GM18873 (cell line): ENCODE measurements around the gene FTO.

Experiments used
- ATAC-seq: cut with Tn5 transposase; IDR thresholded peaks from one replicate; pipeline ENCODE4 v1.9.1; 2021; ENCODE audit warnings: mild to moderate bottlenecking, moderate library complexity, moderate number of reproducible peaks; ENCODE audit not compliant: unreplicated experiment, low FRiP score

The FTO gene

DNA sequence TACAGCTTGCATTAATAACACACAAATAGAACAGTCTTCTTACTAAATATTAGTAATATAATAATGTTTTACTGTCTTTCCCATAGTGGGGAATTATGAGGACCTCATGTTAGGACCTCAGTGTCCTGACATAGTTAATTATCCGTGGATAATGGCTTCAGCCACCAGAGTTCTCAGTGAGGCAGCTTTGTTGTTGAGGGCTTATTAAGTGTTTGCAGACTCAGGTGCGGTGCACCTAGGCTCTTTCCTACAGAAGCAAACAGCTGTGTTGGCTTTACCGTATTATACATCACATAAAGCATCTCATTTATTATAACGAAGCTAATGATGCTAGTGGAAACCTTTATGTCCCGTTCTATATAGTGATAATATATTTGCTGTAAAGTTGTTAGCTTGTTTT is 246.7 kb downstream of the FTO start:
- ATAC-seq = no peak

DNA sequence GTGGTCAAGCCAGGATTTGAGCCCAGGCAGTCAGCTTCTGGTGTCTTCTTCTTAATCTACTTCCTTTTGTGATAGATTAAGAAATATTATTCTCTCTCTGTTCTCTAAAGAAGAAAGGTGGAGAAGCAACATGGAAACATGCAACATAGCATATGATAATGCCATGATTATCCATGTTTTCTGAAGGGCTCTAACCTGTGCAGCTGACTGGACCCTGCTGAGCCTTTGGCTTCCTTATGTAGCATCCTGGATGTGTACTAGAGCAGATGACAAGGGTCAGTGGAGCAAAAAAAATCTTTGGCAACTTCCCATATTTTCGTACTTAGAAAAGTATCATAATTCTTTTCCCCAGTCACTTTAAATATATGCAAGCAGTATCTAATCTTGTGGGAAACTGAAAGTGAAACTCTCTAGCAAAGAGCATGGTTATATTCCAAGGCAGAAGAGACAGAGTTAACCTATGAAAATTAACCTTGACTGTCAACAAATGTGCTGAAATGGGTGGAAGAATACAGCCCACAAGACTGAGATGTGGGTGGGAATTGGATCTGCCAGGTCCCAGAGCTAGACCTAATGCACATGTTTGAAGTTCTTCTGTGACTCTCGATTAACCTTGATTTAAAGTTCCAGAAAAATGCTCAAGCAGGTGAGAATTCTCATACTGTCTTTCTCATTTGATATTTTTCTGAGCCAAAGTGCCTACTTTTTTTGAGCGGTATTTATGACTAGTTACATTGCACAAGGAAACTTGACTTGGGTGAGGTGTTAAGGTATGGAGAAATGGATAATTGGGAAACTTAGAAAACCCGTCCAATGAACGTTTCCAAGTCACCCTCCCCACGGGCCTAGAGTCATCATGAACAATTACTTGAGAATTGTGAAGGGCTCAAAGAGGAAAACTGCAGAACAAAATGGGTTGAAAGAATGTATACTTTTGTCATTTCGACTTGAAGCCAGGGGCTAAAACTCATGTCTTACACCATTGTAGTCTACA is 248.6 kb downstream of the FTO start:
- no peak for ATAC-seq

DNA sequence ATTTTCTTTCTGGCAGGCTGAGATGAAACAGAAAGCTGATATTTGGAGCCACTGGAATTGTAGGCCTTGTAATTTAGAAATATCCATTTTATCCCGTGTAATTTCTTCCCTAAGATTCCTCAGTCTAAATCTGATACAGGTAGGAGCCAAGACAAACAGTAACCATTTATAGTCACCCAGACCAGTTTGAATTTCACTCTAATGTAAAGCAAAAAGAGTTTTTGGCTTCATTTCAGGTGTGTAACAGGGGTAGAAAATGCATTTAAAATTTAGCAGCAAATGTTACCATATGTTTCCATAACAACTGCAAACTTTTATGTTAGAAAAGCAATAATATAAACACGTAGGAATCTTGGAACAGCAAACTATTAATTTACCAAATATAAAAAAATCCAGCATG is 249.4 kb downstream of the FTO start:
- ATAC-seq = no peak

DNA sequence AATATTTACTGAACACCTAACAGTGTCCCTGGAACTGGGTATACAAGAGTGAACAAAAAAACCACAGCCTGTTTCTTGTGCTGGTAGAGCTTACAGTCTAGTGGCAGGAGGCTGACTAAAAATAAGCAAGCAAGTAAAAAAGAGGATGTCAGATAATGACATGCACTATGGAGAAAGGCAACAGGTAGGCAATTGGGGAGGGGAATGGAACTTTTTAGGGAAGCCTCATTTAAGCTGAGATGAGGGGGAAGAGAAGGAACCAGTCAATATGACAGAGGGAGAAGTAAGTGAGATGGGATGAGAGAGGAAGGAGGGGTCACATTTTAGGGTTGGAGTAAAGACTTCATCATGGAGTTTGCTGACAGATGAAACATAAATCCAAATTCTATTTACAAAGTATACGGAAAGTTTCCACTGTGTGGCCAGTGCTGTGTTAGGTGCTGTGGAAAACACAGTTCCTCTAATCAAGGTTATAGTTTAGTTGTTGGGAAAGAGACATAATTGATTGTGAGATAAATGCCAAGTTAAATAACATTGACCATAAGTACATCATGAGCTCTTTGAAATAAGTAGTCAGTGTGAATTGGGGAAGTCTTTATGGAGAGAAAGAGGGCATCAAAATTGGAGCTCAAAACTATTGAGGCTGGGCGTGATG is 251.4 kb downstream of the FTO start:
- ATAC-seq = no peak

DNA sequence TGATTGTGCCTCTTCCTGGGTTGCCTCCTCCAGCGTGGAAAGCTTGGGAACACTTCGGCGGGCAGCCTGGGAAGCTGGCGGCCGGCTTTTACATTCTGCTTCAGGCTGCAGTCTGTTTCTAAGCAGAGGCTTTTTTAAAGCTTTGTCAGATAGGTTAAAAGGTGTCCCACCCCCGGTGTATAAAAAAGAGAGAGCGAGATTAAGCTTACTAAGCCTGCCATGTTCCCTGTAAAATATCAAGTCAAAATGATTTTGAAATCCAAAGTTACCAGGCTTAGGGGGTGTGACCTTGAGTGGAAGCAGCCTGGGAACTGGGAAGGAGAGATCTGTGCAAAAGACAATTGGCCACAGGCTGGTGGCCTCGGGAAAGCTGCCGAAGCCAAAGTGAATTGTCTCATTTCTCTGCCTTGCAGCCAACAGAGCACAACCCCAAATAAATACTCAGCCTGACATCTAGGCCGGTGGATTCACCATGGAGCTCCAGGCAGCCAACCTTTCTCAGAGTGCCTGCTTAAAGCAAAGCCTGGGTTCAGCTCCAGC is 254.5 kb downstream of the FTO start:
- ATAC-seq = no peak

DNA sequence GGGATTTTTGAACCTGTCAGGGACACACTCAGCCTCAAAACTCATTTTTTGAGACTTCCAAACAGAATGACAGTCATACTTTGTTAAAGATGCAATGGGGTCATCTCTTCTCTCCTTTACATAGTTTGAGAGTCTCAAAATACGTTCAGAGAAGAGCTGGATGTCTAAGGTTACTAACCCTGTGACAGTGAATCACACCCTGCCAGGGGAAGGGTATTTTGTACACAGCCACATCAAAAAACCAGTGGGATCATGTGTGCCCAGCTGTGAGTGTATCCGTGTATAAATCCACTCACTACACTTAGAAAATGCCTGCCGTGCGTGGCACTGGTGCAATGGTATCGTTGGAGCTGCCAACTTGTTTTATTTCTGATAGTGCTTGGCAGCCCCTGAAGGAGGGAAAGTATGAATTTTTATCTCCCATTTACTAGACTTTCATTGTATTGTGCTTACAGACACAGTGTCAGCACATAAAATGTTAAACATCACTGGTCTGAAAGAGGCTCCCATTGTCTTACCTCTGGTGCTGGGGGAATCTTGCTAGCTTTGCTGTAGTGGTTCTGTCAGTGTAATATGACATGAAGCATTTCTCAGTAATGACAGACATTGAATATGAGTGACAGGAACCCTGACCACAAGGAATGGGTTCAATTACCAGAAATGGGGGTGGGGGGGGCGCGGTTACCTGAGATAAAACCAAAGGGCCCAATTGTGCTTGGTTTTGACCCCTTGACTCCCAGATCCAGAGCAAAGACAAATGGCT is 256.3 kb downstream of the FTO start:
- ATAC-seq = no peak

DNA sequence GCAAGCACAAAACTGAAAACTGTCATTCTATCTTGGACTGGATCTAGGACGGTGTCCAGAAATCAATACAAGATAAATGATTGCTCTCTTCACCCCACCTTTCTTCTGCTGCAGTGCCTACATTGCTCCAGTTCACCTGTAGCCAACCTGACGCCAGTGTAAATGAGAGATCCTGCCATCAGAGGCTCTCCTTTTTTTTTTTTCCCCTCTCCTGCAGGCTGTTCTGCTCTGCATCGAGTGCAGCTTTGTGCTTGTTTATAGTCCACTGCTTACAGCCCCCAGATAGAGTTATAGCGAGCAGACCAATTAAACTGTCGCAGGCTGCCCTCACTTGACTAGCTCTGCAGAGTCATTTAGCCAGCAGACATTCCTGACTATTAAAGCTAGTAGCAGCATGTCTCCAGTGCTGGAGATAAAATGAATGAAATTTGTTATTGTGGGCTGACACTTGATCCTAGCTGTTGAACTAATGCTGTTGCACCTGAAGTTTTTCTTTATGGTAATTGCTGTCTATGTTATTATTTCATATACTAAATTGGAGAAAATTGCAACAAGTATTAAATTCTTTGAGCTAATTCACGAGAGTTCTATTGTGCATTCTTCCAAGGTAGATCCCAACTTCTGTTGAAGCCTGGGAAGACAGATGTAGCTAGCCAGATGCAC is 257.1 kb downstream of the FTO start:
- ATAC-seq = no peak

DNA sequence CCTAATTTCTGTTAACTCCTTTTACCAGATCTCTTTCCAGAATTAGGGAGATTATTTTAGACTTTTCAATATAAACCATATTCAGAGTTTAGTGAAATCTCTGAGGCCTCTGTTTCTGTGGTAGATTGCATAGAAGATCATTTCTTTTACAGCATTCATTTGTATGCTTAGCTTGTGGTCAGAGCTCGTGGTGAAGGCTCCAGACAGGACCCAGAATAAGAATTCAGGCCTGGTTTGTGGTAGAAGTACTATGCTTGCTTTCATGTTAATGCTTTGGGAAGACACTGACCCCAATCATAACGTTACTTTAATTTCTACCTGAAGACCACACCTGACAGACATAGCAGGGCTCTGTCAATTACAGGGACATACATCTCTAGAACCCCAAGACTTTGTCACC is 258.1 kb downstream of the FTO start:
- no peak for ATAC-seq

DNA sequence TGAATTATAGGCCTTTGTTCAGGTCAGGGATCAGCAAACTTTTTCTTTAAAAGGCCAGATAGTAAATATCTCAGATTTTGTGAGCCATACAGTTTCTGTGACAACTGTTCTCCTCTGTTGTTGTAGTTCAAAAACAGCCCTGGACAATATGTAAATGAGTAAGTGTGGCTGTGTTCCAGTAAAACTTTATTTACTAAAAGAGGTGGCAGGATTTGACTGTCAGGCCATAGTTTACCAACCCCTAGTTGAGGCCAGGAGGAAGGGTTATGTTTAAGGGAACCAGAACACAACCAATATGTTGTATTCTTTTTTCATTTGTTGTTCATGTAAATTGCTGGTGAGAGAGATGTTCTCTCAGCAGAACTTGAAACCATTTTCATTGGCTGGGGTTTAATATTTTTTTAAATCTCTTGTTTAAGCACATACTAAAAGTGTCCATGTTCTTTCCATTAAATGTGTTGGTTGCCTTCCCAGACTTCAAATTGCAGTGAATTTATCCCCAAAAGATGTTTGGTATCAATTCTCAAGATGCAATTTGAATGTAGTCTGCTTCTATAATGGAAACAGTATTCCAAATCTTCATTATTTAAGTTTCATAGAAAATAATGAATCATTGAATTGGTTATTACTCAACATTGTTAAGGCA is 260.3 kb downstream of the FTO start:
- ATAC-seq = no peak

DNA sequence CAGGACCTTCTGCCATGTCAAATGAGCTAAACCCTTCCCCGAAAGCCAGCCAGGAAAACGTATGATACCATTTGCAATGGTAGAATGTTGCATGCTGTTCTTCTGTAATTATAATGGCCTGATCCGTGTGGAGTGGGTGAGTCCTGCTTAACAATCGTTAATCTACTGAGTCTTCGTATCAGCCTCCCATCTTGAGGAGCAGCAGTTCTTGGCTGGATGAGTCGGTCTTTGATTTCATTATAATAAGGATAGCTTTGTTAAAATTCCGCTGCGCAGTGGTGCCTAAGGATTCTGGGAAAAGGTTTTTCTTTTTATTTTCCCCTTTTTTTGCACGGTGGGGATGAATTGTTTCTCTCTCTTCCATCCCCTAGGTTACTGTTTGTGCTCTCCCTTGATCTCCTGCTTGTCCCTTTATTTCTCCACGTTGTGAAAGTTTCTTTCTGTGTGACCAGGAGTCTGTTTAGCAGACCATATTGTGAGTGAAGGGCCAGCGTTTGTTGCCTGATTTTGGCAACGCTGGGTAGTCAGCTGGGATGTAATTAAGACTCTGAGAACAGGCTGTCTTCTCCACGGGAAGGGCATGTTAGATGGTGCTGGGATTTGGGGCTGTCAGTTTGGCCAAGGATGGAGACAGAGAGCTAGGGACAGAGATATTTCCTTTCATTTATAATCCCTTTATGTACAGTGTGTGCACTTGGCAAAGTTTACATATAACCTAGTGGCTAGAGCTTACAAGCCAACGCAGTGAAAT is 263.0 kb downstream of the FTO start:
- no peak for ATAC-seq

DNA sequence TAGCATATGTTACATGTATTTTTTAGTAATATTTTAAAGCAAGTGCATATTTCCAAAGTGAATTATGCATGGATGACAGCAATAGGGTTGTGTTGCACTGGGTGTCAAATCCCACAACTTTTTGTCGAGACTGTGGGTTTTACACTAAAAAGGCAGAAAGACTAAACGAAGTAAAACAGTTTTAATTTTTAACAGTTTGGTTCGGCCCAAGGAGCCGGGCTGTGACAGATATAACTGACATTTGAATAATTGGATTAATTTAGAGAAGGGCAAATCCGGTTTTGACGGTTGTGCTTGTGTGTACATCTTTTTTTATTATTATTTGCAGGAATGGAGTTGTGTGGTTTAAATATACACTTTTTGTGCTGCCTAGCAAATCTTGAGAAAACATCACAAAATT is 263.6 kb downstream of the FTO start:
- no peak for ATAC-seq

DNA sequence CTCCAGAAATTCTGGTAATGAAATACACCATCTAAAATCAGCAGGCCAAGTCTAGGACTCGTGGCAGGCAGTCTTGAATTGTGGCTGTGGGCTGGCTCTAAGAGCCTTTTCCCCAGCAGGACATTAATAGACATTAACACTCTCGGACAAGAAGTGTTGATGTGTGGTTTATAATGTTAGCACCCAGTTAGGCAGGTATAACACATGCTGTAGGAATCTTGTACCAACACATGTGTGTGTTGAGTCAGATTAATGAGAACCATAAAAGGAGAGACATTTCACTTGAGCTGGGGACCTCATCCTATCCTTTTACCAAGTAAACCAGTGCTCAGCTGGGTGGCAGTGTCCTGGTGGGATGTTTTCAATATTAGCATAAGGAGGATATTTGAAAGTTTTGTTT is 264.5 kb downstream of the FTO start:
- ATAC-seq = no peak

DNA sequence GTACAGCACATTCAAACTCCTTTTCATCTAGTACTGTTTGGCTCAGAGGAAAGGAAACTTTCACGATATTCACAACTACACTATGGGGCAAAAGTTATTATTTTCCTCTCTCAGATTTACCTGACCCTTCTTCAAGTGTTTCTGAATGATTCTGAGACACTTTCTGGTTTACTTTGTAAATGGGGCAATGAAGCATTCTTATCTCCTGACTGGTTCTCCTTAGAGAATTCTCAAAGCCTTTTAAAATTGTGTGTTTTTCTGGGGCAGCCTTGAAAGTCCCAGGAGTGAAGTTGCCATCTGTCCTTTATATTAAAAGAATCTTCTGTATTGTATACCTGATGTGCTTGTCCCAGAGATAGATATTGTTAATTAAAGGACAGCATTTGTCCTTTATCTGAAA is 264.9 kb downstream of the FTO start:
- no peak for ATAC-seq

DNA sequence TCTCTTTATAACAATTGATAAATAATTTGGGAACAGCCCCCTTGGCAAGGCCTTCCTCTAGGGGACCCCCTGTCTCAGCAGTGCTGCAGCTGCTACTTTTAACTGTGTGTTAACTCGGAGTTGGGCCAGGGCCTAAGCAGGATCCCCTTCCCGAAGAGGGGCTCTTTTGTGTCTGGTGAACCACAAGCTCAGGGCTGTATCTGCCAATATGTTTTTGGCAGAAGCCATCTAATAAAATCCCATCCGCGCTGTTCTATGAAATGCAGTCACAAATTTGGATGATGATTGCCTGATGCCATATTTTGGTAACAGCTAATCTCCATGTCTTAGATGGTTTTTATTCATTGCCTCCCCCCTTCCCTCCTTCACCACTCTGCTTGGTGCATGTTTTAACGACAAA is 267.7 kb downstream of the FTO start:
- ATAC-seq = no peak

DNA sequence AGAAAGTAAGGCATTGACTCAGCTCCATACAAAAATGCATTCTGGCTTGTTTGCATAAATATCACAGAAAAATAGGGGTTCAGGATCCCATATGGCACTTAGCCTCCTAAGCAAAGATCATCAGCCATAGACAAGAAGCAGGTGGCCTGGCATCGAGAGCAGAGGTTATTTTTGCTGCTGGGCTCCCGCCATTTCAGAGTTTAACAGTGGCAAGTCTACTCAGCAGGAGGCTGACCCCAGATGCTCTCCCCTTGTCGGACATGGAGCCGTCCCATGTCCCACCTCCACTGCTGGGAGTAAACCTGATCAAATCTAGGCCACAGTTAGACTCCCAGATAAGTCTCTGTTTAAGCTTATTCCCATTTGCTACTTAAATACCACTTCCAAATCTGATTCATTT is 269.1 kb downstream of the FTO start:
- no peak for ATAC-seq

DNA sequence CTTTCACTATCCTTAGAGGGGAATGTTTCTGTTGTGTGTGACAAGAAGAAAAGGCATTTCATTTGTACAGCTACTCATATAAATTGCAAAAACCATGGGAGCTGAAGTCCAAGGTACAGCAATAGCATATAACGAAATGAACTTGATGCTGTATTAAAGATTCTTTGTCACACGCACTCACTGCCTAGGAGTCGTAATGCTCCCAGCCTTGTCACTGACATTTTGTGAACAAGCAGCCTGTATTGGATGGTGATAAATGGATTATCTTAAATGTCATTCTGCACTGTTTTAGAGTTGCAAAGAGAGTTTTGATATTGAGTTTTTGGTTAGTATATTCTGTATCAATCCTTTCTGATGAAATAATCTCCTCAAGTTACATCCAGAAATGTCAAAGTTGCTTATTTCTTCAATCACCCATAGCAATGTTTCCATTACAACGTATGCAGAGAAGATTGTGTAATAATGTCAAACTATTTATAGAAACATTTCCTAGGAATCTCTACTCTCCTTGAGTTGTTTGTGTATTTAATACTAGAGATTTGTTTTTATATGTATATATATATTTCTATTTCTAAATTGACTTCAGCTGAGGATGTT is 270.6 kb downstream of the FTO start:
- ATAC-seq = no peak

DNA sequence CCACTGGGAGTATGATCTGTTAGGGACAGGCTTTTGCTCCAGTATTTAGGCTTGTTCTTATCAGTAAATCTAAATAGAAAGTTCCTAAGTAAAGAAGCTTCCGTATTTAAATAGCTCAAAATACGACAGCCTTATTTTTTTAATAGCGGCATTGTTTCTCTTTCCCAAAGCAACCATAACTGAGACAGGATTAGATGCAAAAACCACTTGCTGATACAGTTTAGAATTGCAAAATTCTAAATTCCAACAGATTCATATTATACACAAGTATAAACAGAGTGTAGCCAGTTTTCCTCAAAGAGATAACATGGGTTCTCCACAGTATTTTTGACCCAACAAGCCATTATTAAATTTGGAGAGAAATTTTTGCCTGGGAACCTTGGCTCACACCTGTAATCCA is 276.7 kb downstream of the FTO start:
- no peak for ATAC-seq

DNA sequence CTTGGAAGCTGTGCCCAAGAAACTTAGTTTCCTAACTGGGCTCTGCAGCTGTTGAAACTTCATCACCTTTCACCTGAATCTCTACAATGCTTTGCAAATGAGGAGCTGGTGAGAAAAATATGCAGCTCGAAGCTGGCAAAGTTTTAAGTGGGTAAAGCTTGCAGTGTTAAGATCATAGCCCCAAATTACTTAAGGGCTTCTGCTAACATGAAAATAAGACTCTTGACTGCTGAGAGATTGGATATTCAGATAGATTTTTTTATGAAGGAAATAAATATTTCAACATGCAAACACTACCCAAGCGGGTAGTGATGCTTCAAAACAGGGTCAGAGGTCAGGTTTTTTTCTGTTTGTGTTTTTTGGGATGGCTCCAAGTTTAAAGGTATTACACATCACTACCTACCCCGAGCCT is 278.7 kb downstream of the FTO start:
- ATAC-seq = no peak

DNA sequence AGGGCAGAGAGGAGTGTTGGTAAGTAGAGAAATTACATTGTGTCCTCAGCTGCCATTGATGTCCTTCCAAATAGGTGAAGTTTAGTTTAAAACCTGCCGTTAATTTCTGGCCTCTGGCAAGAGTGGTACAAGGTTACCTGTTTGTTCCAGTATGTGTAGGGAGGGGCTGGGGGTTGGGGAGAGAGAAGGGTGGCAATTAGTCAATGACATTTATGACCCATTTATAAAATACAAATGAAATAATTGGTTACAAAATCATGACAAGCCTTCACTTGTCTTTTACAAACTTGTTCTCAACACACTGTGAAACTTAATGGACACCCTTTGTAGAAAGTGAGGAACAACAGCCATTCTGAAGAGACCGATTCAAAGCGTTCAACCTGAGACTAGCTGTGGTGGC is 281.0 kb downstream of the FTO start:
- ATAC-seq = no peak
